ENCODE measurements around the gene SLC9C1. TPM values are rescaled to one million over a fixed set of nuclear protein-coding genes. Genes with fewer than 3 reads are reported as not detected.

SLC9C1 gene
- total RNA-seq, 1 experiment from 2014 or later: 0.50 TPM

DNA sequence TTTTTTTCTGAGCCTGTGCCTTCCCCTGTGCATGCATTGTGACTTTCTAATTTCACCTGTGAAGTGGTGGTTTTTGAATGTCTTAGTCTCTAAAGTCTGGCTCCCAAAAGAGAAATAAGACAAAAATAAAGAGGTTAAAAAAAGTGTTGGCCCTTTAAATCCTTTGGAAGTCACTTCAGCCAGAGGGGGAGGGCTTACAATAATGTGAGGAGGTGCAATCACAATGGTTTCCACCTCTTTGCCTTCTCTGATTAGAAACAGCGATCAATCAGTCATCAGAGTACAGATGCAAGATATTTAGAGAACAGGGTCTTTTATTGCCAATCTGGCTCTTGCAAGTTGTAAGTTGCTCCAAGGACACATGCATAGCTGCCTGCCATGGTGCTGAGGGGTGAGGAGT is 96.9 kb downstream of the SLC9C1 start:
- no peak overlapping the region for H2BK120ac ChIP-seq (ENCODE audit: low read depth, low read length, poor library complexity, severe bottlenecking)
- H3K23ac ChIP-seq (ENCODE audit: insufficient read length, low read depth, low read length): no peak overlapping the region
- Mint-ChIP-seq H3K4me1 (peaks cover 8 to 9% of the 10 kb centered on the region in 2 experiments), H3K27me3 (ENCODE audit: low read depth) (no peaks in the 10 kb centered on the region), H3K9me3 (peaks cover 14 to 17% of the 10 kb centered on the region in 2 experiments), H3K4me3 (no peak overlapping the region), H3K27ac (peak overlapping the region in 2 of 3 experiments; percentile 27 to 50; a peak in 2 of 7 replicates), H3K36me3 (ENCODE audit: insufficient read depth in 1 of 3, low read depth in 3 of 3) (peaks cover under 1 to 36% (median 3%) of the 10 kb centered on the region in 3 experiments; a peak in 6 of 7 replicates)
- H3K4me1 ChIP-seq (ENCODE audit: insufficient read depth, low read length): no peaks in the 10 kb centered on the region
- no peak overlapping the region for H3K4ac ChIP-seq (ENCODE audit: low read depth, low read length)
- no peaks in the 10 kb centered on the region for H3K23me2 ChIP-seq (ENCODE audit: insufficient read length, low read depth, low read length, poor library complexity, severe bottlenecking)
- no peaks in the 10 kb centered on the region for H3K79me2 ChIP-seq (ENCODE audit: insufficient read depth, low read length)
- no peak overlapping the region for H3K9ac ChIP-seq (ENCODE audit: extremely low read depth, insufficient read length, low read length)
- H2BK12ac ChIP-seq (ENCODE audit: insufficient read length, low read depth, low read length): no peak overlapping the region
- no peak overlapping the region for H4K91ac ChIP-seq (ENCODE audit: insufficient read length, low read depth, low read length)
- H2BK20ac ChIP-seq (ENCODE audit: low read depth, low read length, poor library complexity, severe bottlenecking): no peak overlapping the region
- no peak for DNase-seq
- no peak overlapping the region for H3K27ac ChIP-seq (ENCODE audit: insufficient read length, low read depth, low read length)
- no peak overlapping the region for H2BK15ac ChIP-seq (ENCODE audit: low read depth, low read length)
- no peaks in the 10 kb centered on the region for H3K9me3 ChIP-seq (ENCODE audit: control insufficient read depth, low read depth, low read length)
- WGBS (ENCODE audit: extremely low coverage, insufficient read length, low lambda C conversion rate): no CpG with 5 or more reads among the region's 1 CpG
- no peaks in the 10 kb centered on the region for H4K20me1 ChIP-seq (ENCODE audit: control insufficient read depth, insufficient read depth, insufficient read length)
- H3K27me3 ChIP-seq (ENCODE audit: insufficient read depth, low read length): no peaks in the 10 kb centered on the region
- no peak overlapping the region for H3K4me2 ChIP-seq (ENCODE audit: insufficient read depth, insufficient read length, low read length)
- H3K18ac ChIP-seq (ENCODE audit: insufficient read length, low read depth, low read length): no peak overlapping the region
- no peak overlapping the region for H4K5ac ChIP-seq (ENCODE audit: insufficient read length, low read depth, low read length)
- no peak overlapping the region for H4K8ac ChIP-seq (replicated peaks; ENCODE audit: insufficient read length, low read depth, low read length)
- TF ChIP-seq, protein P1, sequence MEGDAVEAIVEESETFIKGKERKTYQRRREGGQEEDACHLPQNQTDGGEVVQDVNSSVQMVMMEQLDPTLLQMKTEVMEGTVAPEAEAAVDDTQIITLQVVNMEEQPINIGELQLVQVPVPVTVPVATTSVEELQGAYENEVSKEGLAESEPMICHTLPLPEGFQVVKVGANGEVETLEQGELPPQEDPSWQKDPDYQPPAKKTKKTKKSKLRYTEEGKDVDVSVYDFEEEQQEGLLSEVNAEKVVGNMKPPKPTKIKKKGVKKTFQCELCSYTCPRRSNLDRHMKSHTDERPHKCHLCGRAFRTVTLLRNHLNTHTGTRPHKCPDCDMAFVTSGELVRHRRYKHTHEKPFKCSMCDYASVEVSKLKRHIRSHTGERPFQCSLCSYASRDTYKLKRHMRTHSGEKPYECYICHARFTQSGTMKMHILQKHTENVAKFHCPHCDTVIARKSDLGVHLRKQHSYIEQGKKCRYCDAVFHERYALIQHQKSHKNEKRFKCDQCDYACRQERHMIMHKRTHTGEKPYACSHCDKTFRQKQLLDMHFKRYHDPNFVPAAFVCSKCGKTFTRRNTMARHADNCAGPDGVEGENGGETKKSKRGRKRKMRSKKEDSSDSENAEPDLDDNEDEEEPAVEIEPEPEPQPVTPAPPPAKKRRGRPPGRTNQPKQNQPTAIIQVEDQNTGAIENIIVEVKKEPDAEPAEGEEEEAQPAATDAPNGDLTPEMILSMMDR (conservative IDR thresholded peaks at IDR 0.05): no peak
- no peak overlapping the region for H3T11ph ChIP-seq (ENCODE audit: low read length)
- no peak overlapping the region for H3K14ac ChIP-seq (ENCODE audit: insufficient read depth, low read length)
- H2AFZ ChIP-seq (ENCODE audit: low read length): peak overlapping the region; percentile 59
- no peaks in the 10 kb centered on the region for H3K79me1 ChIP-seq (ENCODE audit: insufficient read depth, low read depth, low read length, poor library complexity, severe bottlenecking)
- no peak overlapping the region for H2AK5ac ChIP-seq (ENCODE audit: insufficient read length, low read length)
- no peak overlapping the region for H2BK5ac ChIP-seq (ENCODE audit: insufficient read length, low read length)
- no peak overlapping the region for H3K56ac ChIP-seq (ENCODE audit: insufficient read length, low read depth, low read length)
